D341Med (cell line): ENCODE results near the gene RRBP1.
"Not testable (repeated sequence)": the region's sequence is repeated elsewhere in the genome, so short reads cannot be mapped to it uniquely, and the experiment has no call there.

ENCODE experiments used
- DNase-seq: peaks from one replicate; pipeline ENCODE4 v3.0.0; 2012; ENCODE audit warnings: low spot score

The RRBP1 gene

DNA sequence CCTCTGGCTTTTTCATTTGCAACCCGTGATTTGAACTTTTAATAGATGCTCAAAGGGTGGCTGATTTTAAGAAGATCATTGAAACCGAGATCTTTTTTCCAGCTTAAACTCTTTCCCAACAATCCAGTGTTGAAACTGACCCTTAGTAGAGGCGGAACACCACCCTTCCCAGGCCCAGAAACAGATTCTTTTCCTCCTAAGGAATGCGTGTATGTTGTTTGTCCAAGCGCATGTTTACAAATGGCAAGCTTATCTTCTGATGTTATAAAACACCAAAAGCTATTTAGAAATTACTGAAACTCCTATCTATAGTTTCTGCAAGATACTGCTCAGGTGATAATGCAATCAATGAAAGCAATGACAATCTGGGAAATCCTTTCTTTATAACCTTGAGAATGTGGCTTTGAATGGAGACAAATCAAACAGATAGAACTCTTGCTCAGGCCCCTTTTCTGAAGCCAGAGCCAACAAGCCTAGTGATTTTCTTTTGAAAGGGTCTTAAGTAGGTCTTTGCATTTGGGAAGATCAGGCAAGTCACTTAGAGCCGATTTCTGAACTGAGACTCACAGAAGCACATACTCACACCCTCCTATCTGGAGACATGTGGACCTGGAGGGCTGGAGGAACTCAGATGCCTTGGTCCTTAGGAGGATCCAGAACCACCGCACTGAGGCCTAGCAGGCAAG lies 26.8 kb upstream of the RRBP1 start:
- DNase-seq, result no peak

DNA sequence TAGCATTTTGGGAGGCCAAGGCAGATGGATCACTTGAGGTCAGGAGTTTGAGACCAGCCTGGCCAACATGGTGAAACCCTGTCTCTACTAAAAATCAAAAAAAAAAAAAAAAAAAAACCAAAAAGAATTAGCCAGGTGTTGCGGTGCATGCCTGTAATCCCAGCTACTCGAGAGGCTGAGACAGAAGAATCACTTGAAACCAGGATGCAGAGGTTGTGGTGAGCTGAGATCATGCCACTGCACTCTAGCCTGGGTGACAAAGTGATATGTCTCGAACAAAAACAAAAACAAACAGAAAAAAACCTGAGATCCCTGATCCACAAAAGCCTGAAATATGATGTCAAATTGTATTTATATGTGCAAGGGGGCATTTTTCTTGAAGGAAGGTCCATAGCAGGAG lies 25.9 kb upstream of the RRBP1 start:
- not testable (repeated sequence) for DNase-seq

GRCh38 chr20:17706632-17707031 lies 24.6 kb upstream of the RRBP1 start:
- no peak for DNase-seq

DNA sequence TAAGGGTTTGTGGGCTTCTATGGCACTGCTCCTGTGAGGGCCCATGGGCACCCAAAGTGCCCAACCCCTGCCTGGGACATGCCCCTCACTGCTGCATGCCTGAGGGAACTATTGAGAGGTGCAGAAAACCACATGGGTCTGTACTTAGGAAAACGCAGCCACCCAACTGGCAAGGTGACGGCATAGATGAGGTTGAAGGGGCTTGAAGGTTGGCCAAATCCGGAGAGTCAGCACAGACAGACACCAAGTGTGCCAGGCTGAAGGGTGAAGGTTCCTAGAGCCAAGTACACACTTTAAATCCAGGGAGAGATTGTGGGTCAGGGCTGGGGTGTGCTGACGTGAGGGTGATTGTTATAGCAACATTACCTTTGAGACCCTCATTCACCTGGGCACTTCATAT lies 23.9 kb upstream of the RRBP1 start:
- DNase-seq, result no peak

GRCh38 chr20:17704589-17705317 lies 22.7 kb upstream of the RRBP1 start:
- no peak for DNase-seq

GRCh38 chr20:17701826-17702225 lies 19.8 kb upstream of the RRBP1 start:
- DNase-seq, result no peak

DNA sequence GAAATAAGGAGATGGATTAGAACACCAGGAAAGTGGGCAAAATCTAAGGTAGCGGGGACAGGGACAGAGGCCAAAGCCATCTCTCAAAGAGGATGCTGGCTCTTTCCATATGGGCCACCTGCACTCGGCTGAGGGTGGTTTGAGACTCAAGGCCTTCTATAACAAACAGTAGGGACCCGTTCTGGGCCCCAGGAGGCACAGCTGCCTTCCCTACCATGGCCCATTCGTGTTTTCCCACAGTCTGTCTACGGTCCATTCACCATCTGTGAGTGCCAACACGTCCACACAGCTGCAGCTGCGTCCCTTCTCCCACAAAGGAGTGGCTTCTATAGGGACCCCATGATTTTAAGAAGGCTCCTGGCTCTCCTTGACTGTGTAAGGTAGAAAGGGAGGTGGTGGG lies 18.6 kb upstream of the RRBP1 start:
- no peak for DNase-seq

DNA sequence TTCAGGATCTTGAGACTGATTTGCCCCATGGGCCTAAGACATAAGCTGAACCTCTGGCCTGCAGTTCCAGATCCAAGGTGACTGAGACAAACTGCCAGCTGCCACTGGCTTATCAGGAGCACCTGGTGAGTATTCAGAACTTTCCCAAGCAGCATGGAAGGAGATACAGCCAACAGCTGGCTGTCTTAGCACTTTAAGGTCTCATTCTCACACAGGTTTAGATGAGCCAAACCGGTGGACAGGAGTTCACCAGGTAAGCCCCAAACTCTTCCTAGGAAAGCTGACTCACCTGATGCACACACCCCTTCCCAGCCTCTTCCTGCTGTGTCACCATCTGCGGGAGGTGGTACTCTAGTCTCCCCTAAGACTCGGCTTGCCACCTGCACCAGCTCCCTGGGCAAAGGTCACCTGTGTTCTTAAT lies 17.9 kb upstream of the RRBP1 start, which contains the start of gene BANF2:
Gene BANF2 (plus strand): TSS at position 36 of the 421 bp plus-strand sequence. CDS start 25,060 bp downstream, outside the sequence.
- no peak for DNase-seq

GRCh38 chr20:17698384-17698783 lies 16.3 kb upstream of the RRBP1 start:
- DNase-seq, result no peak

GRCh38 chr20:17697171-17697570 lies 15.1 kb upstream of the RRBP1 start:
- no peak for DNase-seq

- DNase-seq, result no peak
These were observed 14.2 kb upstream of the RRBP1 start for GRCh38 chr20:17696287-17696686.

DNA sequence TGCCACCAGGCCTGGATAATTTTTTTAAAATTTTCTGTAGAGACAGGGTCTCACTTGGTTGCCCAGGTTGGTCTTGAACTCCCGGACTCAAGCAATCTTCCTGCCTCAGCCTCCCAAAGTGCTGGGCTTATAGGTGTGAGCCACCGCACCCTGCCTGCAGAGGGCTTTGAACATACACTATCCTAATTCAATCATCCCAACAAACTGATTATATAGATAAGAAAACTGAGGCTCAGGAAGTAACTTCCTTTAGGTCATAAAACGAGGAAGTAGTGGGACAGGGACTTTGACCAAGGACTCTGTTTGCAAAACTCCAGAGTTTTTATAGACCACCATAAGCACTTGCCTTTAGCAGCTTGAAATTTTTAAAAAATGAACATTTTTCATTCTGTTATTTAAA lies 12.7 kb upstream of the RRBP1 start:
- DNase-seq, result no peak

DNA sequence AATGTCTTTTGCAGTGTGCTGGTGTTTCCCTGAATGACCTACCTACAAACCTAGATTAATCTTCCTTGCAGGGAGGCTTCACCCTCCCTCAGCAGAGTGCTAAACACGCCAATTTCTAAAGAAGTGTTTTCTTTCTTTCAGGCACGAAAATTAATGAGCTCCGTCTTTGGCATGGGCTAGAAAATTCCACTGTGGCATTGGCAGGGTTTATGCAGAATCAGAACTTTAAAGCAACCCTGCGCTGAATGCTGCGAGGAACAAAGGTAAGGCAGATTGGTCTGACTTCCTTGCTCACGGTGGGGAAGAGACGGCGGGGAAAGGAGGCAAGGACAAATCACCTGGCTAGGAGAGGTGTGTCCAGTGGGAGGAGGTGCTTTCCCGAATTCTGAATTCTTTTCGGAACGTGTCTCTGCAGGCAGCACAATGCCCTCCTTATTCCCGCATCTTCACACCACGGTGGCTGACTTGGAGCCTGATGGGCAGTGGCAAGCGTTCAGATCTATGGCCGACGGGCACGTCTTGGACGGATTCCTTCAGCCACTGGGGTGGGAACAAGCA lies 11.5 kb upstream of the RRBP1 start:
- DNase-seq, result no peak

- DNase-seq, result no peak
These were observed 9.7 kb upstream of the RRBP1 start for GRCh38 chr20:17691758-17692157.

- DNase-seq, result no peak
These were observed 8.1 kb upstream of the RRBP1 start for GRCh38 chr20:17690144-17690543.

- DNase-seq, result no peak
These were observed 6.9 kb upstream of the RRBP1 start for GRCh38 chr20:17688965-17689364.

- no peak for DNase-seq
These were observed 5.8 kb upstream of the RRBP1 start for GRCh38 chr20:17687800-17688199.

DNA sequence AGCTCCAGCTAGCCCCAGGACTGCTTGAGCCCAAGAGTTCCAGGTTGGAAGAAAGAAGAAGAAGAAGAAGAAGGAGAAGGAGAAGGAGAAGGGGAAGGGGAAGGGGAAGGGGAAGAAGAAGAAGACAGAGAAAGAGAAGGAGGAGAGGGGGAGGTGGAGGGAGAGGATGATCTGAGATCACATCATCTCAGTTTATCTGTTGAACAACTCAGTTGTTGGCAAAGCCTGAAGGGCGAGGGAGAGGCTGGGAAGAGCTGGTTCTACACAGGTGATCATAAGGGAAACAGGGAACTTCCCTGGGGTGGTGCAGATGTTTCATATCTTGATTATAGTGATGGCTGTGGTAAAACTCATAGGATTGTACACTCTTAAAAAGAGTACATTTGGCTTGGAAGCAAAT lies 3.1 kb upstream of the RRBP1 start:
- no peak for DNase-seq

DNA sequence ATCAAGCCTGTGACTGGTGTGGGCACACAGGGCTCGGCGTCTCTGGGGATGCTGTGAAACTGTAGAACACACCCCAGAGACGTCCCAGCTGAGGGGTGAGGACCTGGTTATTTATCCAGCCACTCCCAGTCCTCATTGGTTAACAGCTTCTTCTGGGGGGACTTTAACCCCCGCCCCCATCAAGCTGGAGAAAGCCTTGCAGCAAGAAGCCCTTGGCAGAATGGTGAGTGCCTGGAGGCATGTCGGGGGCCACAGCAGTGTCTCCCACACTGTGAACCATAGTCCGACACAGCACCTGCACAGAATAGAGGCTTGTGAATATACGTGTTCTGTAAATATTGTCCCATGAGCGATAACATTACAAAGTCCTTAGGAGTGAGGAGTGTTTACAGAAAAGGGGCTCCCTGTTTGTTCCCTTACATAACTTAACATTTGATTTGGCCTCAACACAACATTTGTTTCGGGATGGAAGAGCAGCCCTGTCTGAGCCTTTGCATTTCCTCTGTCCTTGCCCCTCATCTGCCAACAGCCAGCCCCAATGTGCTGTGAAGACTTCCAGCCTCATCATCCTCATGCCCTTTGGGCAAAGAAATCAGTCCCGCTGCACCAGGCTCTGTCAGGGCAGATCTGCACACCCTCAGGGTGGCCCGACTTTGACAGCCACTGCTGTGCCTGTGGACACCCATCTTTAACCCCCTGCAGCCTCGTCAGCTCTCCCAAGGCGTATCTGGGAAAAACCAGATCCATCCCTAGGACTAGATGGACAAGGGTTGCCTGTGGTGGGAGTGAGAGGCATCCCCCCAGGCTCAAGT lies 2.2 kb upstream of the RRBP1 start:
- no peak for DNase-seq

DNA sequence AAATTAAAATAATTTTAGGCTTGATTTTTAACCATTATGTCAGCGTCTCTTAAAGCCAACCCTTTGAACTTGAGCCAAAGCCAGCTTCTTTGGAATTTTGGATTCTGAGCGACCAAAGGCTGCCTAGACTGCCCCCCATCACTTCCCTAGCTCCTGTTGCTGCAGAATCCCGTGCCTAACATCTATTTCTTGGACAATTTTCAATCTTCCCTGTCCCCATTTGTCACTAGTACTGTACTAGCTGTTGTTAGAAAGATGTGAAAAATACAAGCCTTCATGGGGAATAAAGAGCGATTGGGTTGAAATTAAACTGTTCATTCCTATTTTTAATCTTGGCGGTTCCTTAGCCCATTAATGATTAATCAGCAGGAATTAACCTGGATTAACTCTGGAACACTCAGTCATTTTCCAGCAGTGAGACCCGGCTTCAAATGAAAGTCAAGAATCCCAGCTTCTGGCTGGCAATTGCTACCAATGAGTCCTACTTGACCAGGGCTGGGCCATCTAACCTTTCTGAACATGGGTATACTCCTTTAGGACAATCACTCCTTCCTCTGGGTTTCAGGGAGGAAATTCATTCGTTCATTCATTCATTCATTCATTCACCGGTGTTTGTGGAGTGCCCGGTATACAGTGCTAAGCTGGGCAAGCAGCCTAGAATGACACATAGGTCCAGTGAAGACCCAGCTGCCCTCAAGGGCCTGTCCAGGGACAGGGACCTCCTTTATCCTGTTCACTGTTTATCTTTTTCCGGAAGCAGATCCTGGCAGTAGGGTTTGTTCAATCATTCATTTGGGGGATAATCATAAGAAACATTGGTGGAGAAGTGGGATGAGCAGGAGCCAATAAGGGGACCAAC lies 1.4 kb upstream of the RRBP1 start:
- no peak for DNase-seq

DNA sequence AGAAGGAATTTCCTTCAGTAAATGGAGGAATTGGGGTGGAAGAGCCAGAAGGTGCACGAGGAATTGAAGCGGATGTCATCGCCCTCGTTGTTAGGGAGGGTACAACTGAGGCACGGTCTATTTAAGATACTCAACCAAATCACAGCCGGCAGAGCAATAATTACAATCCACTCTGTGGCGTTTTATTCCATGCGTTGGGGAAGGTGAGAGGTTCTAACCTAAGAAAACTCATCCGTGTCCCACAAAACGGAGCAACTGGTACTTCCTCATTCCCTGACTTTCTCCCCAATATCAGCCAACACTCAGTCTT lies 802 bp upstream of the RRBP1 start:
- DNase-seq, result no peak

DNA sequence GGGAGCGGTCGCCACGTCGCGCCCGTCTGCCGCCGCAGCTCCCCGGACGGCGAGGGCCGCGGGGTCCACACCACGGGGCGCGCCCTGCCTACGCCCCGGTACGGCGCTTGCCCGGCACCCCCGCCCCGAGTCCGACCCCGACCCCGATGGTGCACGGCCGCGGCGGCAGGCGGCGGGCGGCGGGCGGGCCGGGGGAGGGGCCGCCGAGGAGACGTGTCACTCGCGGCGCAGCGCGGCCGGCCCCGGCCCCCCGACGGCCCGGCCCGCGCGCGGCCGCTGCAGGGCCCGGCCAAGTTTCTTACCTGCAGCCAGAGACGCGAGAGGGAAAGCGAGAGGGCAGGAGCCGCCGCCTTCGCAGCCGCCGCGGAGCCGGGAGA lies 328 bp downstream of the RRBP1 start:
- peak; percentile 59 for DNase-seq
